ENCODE results near the gene SPAG16.

Gene SPAG16

GRCh38 chr2:213420828-213421385 lies 136.6 kb downstream of the SPAG16 start:
- Histone ChIP-seq H2BK15ac (ENCODE audit: low read depth, poor library complexity, severe bottlenecking) (no peak overlapping the region), H3K9ac (ENCODE audit: low read length) (no peak overlapping the region), H4K8ac (ENCODE audit: low read length) (no peak overlapping the region), H2AK5ac (ENCODE audit: low read length, severe bottlenecking) (no peak overlapping the region), H3K4me1 (ENCODE audit: control insufficient read depth, insufficient read depth, low read depth, low read length) (no peaks in the 10 kb centered on the region), H2BK12ac (ENCODE audit: low read length in 2 of 2) (no peak overlapping the region), H3K4me2 (ENCODE audit: low read length, poor library complexity, severe bottlenecking) (no peak overlapping the region), H3K4me3 (ENCODE audit: insufficient read depth in 1 of 2, low read depth in 1 of 2, low read length in 2 of 2) (no peak overlapping the region), H3K18ac (ENCODE audit: low read depth in 1 of 2, low read length in 2 of 2) (no peak overlapping the region), H3K79me1 (replicated peaks; ENCODE audit: low read length, poor library complexity, severe bottlenecking) (no peaks in the 10 kb centered on the region), H3K27ac (ENCODE audit: low read length, poor library complexity, severe bottlenecking) (no peak overlapping the region), H2BK5ac (ENCODE audit: low read depth, low read length, poor library complexity, severe bottlenecking) (no peak overlapping the region), H3K36me3 (ENCODE audit: control insufficient read depth in 1 of 2, insufficient read depth in 2 of 2, low read depth in 1 of 2, low read length in 2 of 2) (no peaks in the 10 kb centered on the region), H2BK120ac (ENCODE audit: low read depth, low read length) (no peak overlapping the region), H3K27me3 (ENCODE audit: control insufficient read depth in 1 of 2, insufficient read depth in 1 of 2, low read length in 2 of 2) (no peaks in the 10 kb centered on the region), H2AFZ (ENCODE audit: low read depth, low read length) (no peak overlapping the region), H3K9me3 (ENCODE audit: control insufficient read depth, low read length) (no peaks in the 10 kb centered on the region), H3K14ac (ENCODE audit: low read length in 2 of 2) (no peak overlapping the region), H4K91ac (ENCODE audit: low read length) (no peak overlapping the region), H3K23ac (ENCODE audit: low read length in 2 of 2) (no peak overlapping the region), H3K4ac (ENCODE audit: low read depth in 1 of 2, low read length in 2 of 2) (no peak overlapping the region)
- no peak for DNase-seq
- 90% methylated on average over 5 of the region's 5 CpGs for WGBS

GRCh38 chr2:213422211-213422610 lies 137.9 kb downstream of the SPAG16 start:
- no peaks in the 10 kb centered on the region for H3K79me1 ChIP-seq (replicated peaks; ENCODE audit: low read length, poor library complexity, severe bottlenecking)
- H4K91ac ChIP-seq (ENCODE audit: low read length): no peak overlapping the region
- no peak overlapping the region for H3K18ac ChIP-seq (ENCODE audit: low read depth in 1 of 2, low read length in 2 of 2)
- H2AK5ac ChIP-seq (ENCODE audit: low read length, severe bottlenecking): no peak overlapping the region
- H2BK5ac ChIP-seq (ENCODE audit: low read depth, low read length, poor library complexity, severe bottlenecking): no peak overlapping the region
- no peak overlapping the region for H2BK15ac ChIP-seq (ENCODE audit: low read depth, poor library complexity, severe bottlenecking)
- no peak for DNase-seq
- 90% methylated on average over 2 of the region's 2 CpGs for WGBS
- H3K4ac ChIP-seq (ENCODE audit: low read depth in 1 of 2, low read length in 2 of 2): no peak overlapping the region
- H3K36me3 ChIP-seq (ENCODE audit: control insufficient read depth in 1 of 2, insufficient read depth in 2 of 2, low read depth in 1 of 2, low read length in 2 of 2): no peaks in the 10 kb centered on the region
- no peak overlapping the region for H3K4me2 ChIP-seq (ENCODE audit: low read length, poor library complexity, severe bottlenecking)
- H4K8ac ChIP-seq (ENCODE audit: low read length): no peak overlapping the region
- H2AFZ ChIP-seq (ENCODE audit: low read depth, low read length): no peak overlapping the region
- no peak overlapping the region for H2BK120ac ChIP-seq (ENCODE audit: low read depth, low read length)
- H3K23ac ChIP-seq (ENCODE audit: low read length in 2 of 2): no peak overlapping the region
- H3K9me3 ChIP-seq (ENCODE audit: control insufficient read depth, low read length): no peaks in the 10 kb centered on the region
- H3K4me1 ChIP-seq (ENCODE audit: control insufficient read depth, insufficient read depth, low read depth, low read length): no peaks in the 10 kb centered on the region
- H3K9ac ChIP-seq (ENCODE audit: low read length): no peak overlapping the region
- no peak overlapping the region for H2BK12ac ChIP-seq (ENCODE audit: low read length in 2 of 2)
- no peak overlapping the region for H3K14ac ChIP-seq (ENCODE audit: low read length in 2 of 2)
- H3K27me3 ChIP-seq (ENCODE audit: control insufficient read depth in 1 of 2, insufficient read depth in 1 of 2, low read length in 2 of 2): no peaks in the 10 kb centered on the region
- no peak overlapping the region for H3K4me3 ChIP-seq (ENCODE audit: insufficient read depth in 1 of 2, low read depth in 1 of 2, low read length in 2 of 2)
- no peak overlapping the region for H3K27ac ChIP-seq (ENCODE audit: low read length, poor library complexity, severe bottlenecking)

GRCh38 chr2:213425618-213426017 lies 141.4 kb downstream of the SPAG16 start:
- no peak overlapping the region for H2AK5ac ChIP-seq (ENCODE audit: low read length, severe bottlenecking)
- H4K91ac ChIP-seq (ENCODE audit: low read length): no peak overlapping the region
- no peak overlapping the region for H3K14ac ChIP-seq (ENCODE audit: low read length in 2 of 2)
- no peak overlapping the region for H3K23ac ChIP-seq (ENCODE audit: low read length in 2 of 2)
- H3K4me3 ChIP-seq (ENCODE audit: insufficient read depth in 1 of 2, low read depth in 1 of 2, low read length in 2 of 2): no peak overlapping the region
- WGBS: no CpG with 5 or more reads among the region's 1 CpG
- H3K9me3 ChIP-seq (ENCODE audit: control insufficient read depth, low read length): peaks cover 20% of the 10 kb centered on the region
- no peak overlapping the region for H3K18ac ChIP-seq (ENCODE audit: low read depth in 1 of 2, low read length in 2 of 2)
- no peak overlapping the region for H2BK120ac ChIP-seq (ENCODE audit: low read depth, low read length)
- no peak overlapping the region for H3K4me2 ChIP-seq (ENCODE audit: low read length, poor library complexity, severe bottlenecking)
- H2AFZ ChIP-seq (ENCODE audit: low read depth, low read length): no peak overlapping the region
- H2BK12ac ChIP-seq (ENCODE audit: low read length in 2 of 2): no peak overlapping the region
- DNase-seq: no peak
- H3K4ac ChIP-seq (ENCODE audit: low read depth in 1 of 2, low read length in 2 of 2): no peak overlapping the region
- no peak overlapping the region for H3K9ac ChIP-seq (ENCODE audit: low read length)
- no peaks in the 10 kb centered on the region for H3K79me1 ChIP-seq (replicated peaks; ENCODE audit: low read length, poor library complexity, severe bottlenecking)
- no peaks in the 10 kb centered on the region for H3K36me3 ChIP-seq (ENCODE audit: control insufficient read depth in 1 of 2, insufficient read depth in 2 of 2, low read depth in 1 of 2, low read length in 2 of 2)
- no peak overlapping the region for H2BK15ac ChIP-seq (ENCODE audit: low read depth, poor library complexity, severe bottlenecking)
- H3K4me1 ChIP-seq (ENCODE audit: control insufficient read depth, insufficient read depth, low read depth, low read length): no peaks in the 10 kb centered on the region
- H3K27me3 ChIP-seq (ENCODE audit: control insufficient read depth in 1 of 2, insufficient read depth in 1 of 2, low read length in 2 of 2): no peaks in the 10 kb centered on the region
- H2BK5ac ChIP-seq (ENCODE audit: low read depth, low read length, poor library complexity, severe bottlenecking): no peak overlapping the region
- no peak overlapping the region for H4K8ac ChIP-seq (ENCODE audit: low read length)
- H3K27ac ChIP-seq (ENCODE audit: low read length, poor library complexity, severe bottlenecking): no peak overlapping the region

- Histone ChIP-seq H2AK5ac (ENCODE audit: low read length, severe bottlenecking) (no peak overlapping the region), H3K4me3 (ENCODE audit: insufficient read depth in 1 of 2, low read depth in 1 of 2, low read length in 2 of 2) (no peak overlapping the region), H2AFZ (ENCODE audit: low read depth, low read length) (no peak overlapping the region), H3K79me1 (replicated peaks; ENCODE audit: low read length, poor library complexity, severe bottlenecking) (no peaks in the 10 kb centered on the region), H3K27ac (ENCODE audit: low read length, poor library complexity, severe bottlenecking) (no peak overlapping the region), H4K8ac (ENCODE audit: low read length) (no peak overlapping the region), H2BK15ac (ENCODE audit: low read depth, poor library complexity, severe bottlenecking) (no peak overlapping the region), H2BK5ac (ENCODE audit: low read depth, low read length, poor library complexity, severe bottlenecking) (no peak overlapping the region), H3K9me3 (ENCODE audit: control insufficient read depth, low read length) (peaks cover 25% of the 10 kb centered on the region), H3K36me3 (ENCODE audit: control insufficient read depth in 1 of 2, insufficient read depth in 2 of 2, low read depth in 1 of 2, low read length in 2 of 2) (no peaks in the 10 kb centered on the region), H3K14ac (ENCODE audit: low read length in 2 of 2) (no peak overlapping the region), H2BK120ac (ENCODE audit: low read depth, low read length) (no peak overlapping the region), H3K4ac (ENCODE audit: low read depth in 1 of 2, low read length in 2 of 2) (no peak overlapping the region), H3K18ac (ENCODE audit: low read depth in 1 of 2, low read length in 2 of 2) (no peak overlapping the region), H3K23ac (ENCODE audit: low read length in 2 of 2) (no peak overlapping the region), H4K91ac (ENCODE audit: low read length) (no peak overlapping the region), H2BK12ac (ENCODE audit: low read length in 2 of 2) (no peak overlapping the region), H3K4me2 (ENCODE audit: low read length, poor library complexity, severe bottlenecking) (no peak overlapping the region), H3K27me3 (ENCODE audit: control insufficient read depth in 1 of 2, insufficient read depth in 1 of 2, low read length in 2 of 2) (no peaks in the 10 kb centered on the region), H3K9ac (ENCODE audit: low read length) (no peak overlapping the region), H3K4me1 (ENCODE audit: control insufficient read depth, insufficient read depth, low read depth, low read length) (no peaks in the 10 kb centered on the region)
- DNase-seq: no peak
- WGBS: 60% methylated on average over 2 of the region's 2 CpGs
These were observed 145.3 kb downstream of the SPAG16 start for GRCh38 chr2:213429516-213429915.

Data from mesenchymal stem cell (in vitro differentiated cells and primary cell).